Smooth muscle cell (in vitro differentiated cells): Measurements from ENCODE around the gene OGG1. TPM values are rescaled to one million over a fixed set of nuclear protein-coding genes. Genes with fewer than 3 reads are reported as not detected.

Experiments
- DNase-seq: peaks from one replicate; lab custom pipeline; 2025; ENCODE audit not compliant: unreplicated experiment; lab: John Stamatoyannopoulos, UW
- H2AFZ ChIP-seq: fragments of 200-600 bp; sonication (generic); 2 replicates; pipeline ENCODE4 v1.6.0; 2016; ENCODE audit warnings: antibody characterized with exemption, low read depth, mild to moderate bottlenecking
- H3F3A ChIP-seq: fragments of 200-600 bp; sonication (generic); 2 replicates; pipeline ENCODE4 v1.6.0; 2017; ENCODE audit warnings: antibody characterized with exemption, low read depth
- H3K27ac ChIP-seq: fragments of 200-600 bp; sonication (generic); 2 replicates; pipeline ENCODE4 v1.5.1; 2016; ENCODE audit warnings: low read depth, mild to moderate bottlenecking
- H3K27me3 ChIP-seq: fragments of 200-600 bp; sonication (generic); 2 replicates; pipeline ENCODE4 v1.6.1; 2016; ENCODE audit warnings: low read depth, mild to moderate bottlenecking
- H3K36me3 ChIP-seq: fragments of 200-600 bp; sonication (generic); 2 replicates; pipeline ENCODE4 v1.5.1; 2016; ENCODE audit warnings: low read depth
- H3K4me1 ChIP-seq: fragments of 200-600 bp; sonication (generic); 2 replicates; pipeline ENCODE4 v1.5.1; 2016; ENCODE audit warnings: low read depth
- H3K4me2 ChIP-seq: fragments of 200-600 bp; sonication (generic); 2 replicates; pipeline ENCODE4 v1.6.0; 2016; ENCODE audit warnings: mild to moderate bottlenecking
- H3K4me3 ChIP-seq: fragments of 200-600 bp; sonication (generic); 2 replicates; pipeline ENCODE4 v1.5.1; 2016; ENCODE audit warnings: mild to moderate bottlenecking
- H3K79me2 ChIP-seq: fragments of 200-600 bp; sonication (generic); 2 replicates; pipeline ENCODE4 v1.6.0; 2016; ENCODE audit warnings: low read depth, mild to moderate bottlenecking
- H3K9ac ChIP-seq: fragments of 200-600 bp; sonication (generic); 2 replicates; pipeline ENCODE4 v1.6.0; 2016; ENCODE audit warnings: low read depth
- H3K9me3 ChIP-seq: fragments of 200-600 bp; sonication (generic); replicated peaks from 2 replicates; pipeline ENCODE4 v1.5.1; 2016; ENCODE audit warnings: low read depth
- H4K20me1 ChIP-seq: fragments of 200-600 bp; sonication (generic); 2 replicates; pipeline ENCODE4 v1.6.0; 2016; ENCODE audit warnings: low read depth
- WGBS: methylation state at CpG from one replicate; pipeline ENCODE4 v1.1.7; 2016; ENCODE audit warnings: low lambda C conversion rate; 5-methylcytosine and 5-hydroxymethylcytosine counted together
- polyA plus RNA-seq: library from polyadenylated mRNA; unstranded; fragments of >200 nt; fragmentation: Nextera tagmentation; extraction: Ambion mirVana; gene quantifications from 2 replicates; pipeline ENCODE4 v1.2.1, GENCODE V29; 2016
- total RNA-seq: library from RNA; depleted of rRNA; stranded (reverse); fragments of >200 nt; gene quantifications from 2 replicates; pipeline ENCODE4 v1.2.3, GENCODE V29; 2014
- TF ChIP-seq, protein P1 (sequence below): fragments of 200-600 bp; sonication (generic); IDR thresholded peaks from 2 replicates; pipeline ENCODE4 v1.5.1; 2017; ENCODE audit warnings: borderline replicate concordance, mild to moderate bottlenecking, antibody characterized with exemption; ENCODE audit not compliant: insufficient read depth, poor library complexity, severe bottlenecking

OGG1 gene
- total and polyA plus RNA-seq, 2 experiments from 2014 or later = 13.4 to 24.6 TPM

DNA sequence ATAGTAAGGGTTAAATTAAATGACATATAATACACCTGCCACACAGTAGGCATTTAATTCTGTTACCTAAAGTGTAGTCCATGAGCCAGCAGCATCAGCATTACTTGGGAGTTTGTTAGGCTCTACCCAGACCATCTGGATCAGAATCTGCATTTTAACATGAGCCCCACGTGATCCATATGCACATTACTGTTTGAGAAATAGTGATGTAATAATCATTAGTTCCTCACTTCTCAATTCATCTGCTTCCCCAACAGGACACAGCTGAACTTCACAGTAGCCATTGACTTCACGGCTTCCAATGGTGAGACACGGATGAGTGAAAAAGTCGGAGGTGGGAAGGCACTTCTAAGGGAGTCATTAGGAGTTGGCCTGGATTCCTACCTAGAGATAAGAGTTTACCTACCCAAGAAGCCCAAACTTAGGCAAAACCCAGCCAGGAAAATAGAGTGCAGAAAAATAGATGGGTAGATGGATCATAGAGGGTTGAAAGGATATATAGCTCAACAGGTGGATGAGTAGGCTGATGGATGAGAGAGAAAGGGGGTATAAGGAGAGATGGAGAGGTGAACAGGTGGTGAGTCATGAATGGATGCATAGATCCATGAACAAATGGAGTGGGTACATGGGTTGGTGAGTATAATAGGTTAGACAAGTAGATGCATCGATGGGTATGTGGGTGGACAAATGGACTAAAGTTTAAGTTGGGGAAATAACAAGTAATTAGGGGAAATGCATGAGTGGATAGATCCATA, 32.8 kb upstream of the OGG1 start:
- peaks cover 3% of the 10 kb centered on the region for H3K4me1 ChIP-seq
- no peak overlapping the region for H3K9ac ChIP-seq
- no peak overlapping the region for H3K27ac ChIP-seq
- peaks cover 4% of the 10 kb centered on the region for H3K27me3 ChIP-seq
- no peaks in the 10 kb centered on the region for H3K79me2 ChIP-seq
- H3F3A ChIP-seq = no peaks in the 10 kb centered on the region
- DNase-seq = no peak
- no peaks in the 10 kb centered on the region for H3K9me3 ChIP-seq
- 84% methylated on average over 5 of the region's 5 CpGs for WGBS
- no peak overlapping the region for H2AFZ ChIP-seq
- no peak overlapping the region for H3K4me2 ChIP-seq
- H3K36me3 ChIP-seq = no peaks in the 10 kb centered on the region
- H4K20me1 ChIP-seq = no peaks in the 10 kb centered on the region
- no peak overlapping the region for H3K4me3 ChIP-seq
- TF ChIP-seq, protein P1, sequence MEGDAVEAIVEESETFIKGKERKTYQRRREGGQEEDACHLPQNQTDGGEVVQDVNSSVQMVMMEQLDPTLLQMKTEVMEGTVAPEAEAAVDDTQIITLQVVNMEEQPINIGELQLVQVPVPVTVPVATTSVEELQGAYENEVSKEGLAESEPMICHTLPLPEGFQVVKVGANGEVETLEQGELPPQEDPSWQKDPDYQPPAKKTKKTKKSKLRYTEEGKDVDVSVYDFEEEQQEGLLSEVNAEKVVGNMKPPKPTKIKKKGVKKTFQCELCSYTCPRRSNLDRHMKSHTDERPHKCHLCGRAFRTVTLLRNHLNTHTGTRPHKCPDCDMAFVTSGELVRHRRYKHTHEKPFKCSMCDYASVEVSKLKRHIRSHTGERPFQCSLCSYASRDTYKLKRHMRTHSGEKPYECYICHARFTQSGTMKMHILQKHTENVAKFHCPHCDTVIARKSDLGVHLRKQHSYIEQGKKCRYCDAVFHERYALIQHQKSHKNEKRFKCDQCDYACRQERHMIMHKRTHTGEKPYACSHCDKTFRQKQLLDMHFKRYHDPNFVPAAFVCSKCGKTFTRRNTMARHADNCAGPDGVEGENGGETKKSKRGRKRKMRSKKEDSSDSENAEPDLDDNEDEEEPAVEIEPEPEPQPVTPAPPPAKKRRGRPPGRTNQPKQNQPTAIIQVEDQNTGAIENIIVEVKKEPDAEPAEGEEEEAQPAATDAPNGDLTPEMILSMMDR = no peak

DNA sequence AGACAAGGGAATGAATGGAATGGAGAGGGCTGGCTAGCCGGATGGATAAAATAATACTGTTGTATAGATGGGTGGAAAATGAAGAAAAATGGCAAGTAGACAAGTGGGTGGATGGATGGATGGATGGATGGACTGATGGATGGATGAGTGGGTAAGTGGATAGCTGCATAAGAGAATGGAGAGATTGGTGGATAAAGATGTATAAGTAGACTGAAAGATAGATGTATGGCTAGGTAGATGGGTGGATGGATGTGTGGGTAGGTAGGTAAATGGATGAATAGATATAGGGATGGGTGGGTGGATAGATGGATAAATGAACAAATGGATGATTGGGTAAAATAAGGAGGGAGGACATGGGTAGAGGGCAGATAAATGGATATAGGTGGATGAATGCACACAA, 32.2 kb upstream of the OGG1 start:
- WGBS = 85% methylated on average over 1 of the region's 1 CpG
- Histone ChIP-seq H3K79me2 (no peaks in the 10 kb centered on the region), H4K20me1 (no peaks in the 10 kb centered on the region), H3K36me3 (no peaks in the 10 kb centered on the region), H3K4me2 (no peak overlapping the region), H3K4me3 (no peak overlapping the region), H3F3A (no peaks in the 10 kb centered on the region), H3K4me1 (peaks cover 3% of the 10 kb centered on the region), H3K9ac (no peak overlapping the region), H3K27me3 (peaks cover 4% of the 10 kb centered on the region), H3K9me3 (no peaks in the 10 kb centered on the region), H3K27ac (no peak overlapping the region), H2AFZ (no peak overlapping the region)
- DNase-seq = no peak
- TF ChIP-seq, protein P1 = no peak

DNA sequence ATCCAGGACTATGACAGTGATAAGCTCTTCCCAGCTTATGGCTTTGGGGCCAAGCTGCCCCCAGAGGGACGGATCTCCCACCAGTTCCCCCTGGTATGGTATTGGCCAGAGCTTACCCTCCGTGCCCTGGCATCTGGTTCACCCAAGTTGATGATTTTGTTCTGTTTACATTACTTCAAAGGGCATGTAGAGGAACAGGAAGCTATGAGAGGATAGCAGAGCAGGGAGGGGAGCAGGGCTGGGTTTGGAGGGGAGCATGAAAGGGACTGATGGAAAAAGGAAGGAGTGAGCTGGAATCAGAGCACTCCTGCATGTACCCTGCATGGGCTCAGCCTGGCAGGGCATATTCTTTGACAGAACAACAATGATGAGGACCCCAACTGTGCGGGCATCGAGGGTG, 31.6 kb upstream of the OGG1 start:
- Histone ChIP-seq H3K79me2 (no peaks in the 10 kb centered on the region), H3K9me3 (no peaks in the 10 kb centered on the region), H3K27me3 (peaks cover 4% of the 10 kb centered on the region), H3K36me3 (no peaks in the 10 kb centered on the region), H2AFZ (no peak overlapping the region), H3K4me1 (peaks cover 3% of the 10 kb centered on the region), H3K9ac (no peak overlapping the region), H4K20me1 (no peaks in the 10 kb centered on the region), H3K27ac (no peak overlapping the region), H3K4me2 (no peak overlapping the region), H3K4me3 (no peak overlapping the region), H3F3A (no peaks in the 10 kb centered on the region)
- WGBS = 87% methylated on average over 4 of the region's 4 CpGs
- TF ChIP-seq, protein P1 = no peak
- DNase-seq = no peak
